Measurements from ENCODE around the gene CYTH1.

Gene CYTH1

GRCh38 chr17:78715000-78715771 lies 66.9 kb downstream of the CYTH1 start:
- no peak for DNase-seq

GRCh38 chr17:78714534-78714933 lies 67.5 kb downstream of the CYTH1 start:
- DNase-seq: no peak

- no peak for DNase-seq
These were observed 70.0 kb downstream of the CYTH1 start for GRCh38 chr17:78712043-78712442.

GRCh38 chr17:78710607-78711006 lies 71.5 kb downstream of the CYTH1 start:
- no peak for DNase-seq

GRCh38 chr17:78709751-78710181 lies 72.3 kb downstream of the CYTH1 start:
- DNase-seq: no peak

- DNase-seq: no peak
These were observed 72.9 kb downstream of the CYTH1 start for GRCh38 chr17:78709119-78709681.

GRCh38 chr17:78708510-78708973 lies 73.5 kb downstream of the CYTH1 start:
- peak; percentile 70 for DNase-seq

- no peak for DNase-seq
These were observed 74.2 kb downstream of the CYTH1 start for GRCh38 chr17:78707923-78708322.

GRCh38 chr17:78707016-78707415 lies 75.1 kb downstream of the CYTH1 start:
- no peak for DNase-seq

- DNase-seq: no peak
These were observed 75.7 kb downstream of the CYTH1 start for GRCh38 chr17:78706271-78706915.

GRCh38 chr17:78705071-78705470 lies 77.0 kb downstream of the CYTH1 start:
- DNase-seq: no peak

GRCh38 chr17:78704594-78704993 lies 77.5 kb downstream of the CYTH1 start:
- DNase-seq: no peak

GRCh38 chr17:78697554-78698343 lies 84.3 kb downstream of the CYTH1 start:
- DNase-seq: no peak

GRCh38 chr17:78697122-78697521 lies 85.0 kb downstream of the CYTH1 start:
- no peak for DNase-seq

- no peak for DNase-seq
These were observed 85.8 kb downstream of the CYTH1 start for GRCh38 chr17:78696016-78696982.

GRCh38 chr17:78694805-78695531 lies 87.1 kb downstream of the CYTH1 start:
- no peak for DNase-seq

GRCh38 chr17:78693346-78694083 lies 88.6 kb downstream of the CYTH1 start:
- no peak for DNase-seq

- no peak for DNase-seq
These were observed 89.5 kb downstream of the CYTH1 start for GRCh38 chr17:78692460-78693010.

GRCh38 chr17:78689029-78689428 lies 93.0 kb downstream of the CYTH1 start:
- DNase-seq: no peak

- no peak for DNase-seq
These were observed 94.1 kb downstream of the CYTH1 start for GRCh38 chr17:78687944-78688343.
